Kidney epithelial cell (primary cell): ENCODE data around the gene GAB3. TPM values are rescaled to one million over a fixed set of nuclear protein-coding genes. Genes with fewer than 3 reads are reported as not detected.

Experiments
- DNase-seq: peaks from one replicate; pipeline ENCODE4 v3.0.0-alpha.2; 2010; ENCODE audit warnings: low read depth
- H3K27me3 ChIP-seq: 2 replicates; pipeline ENCODE4 v1.6.0; 2011; ENCODE audit warnings: low read length; ENCODE audit not compliant: control insufficient read depth, insufficient read depth
- H3K36me3 ChIP-seq: 2 replicates; pipeline ENCODE4 v1.5.1; 2011; ENCODE audit warnings: low read length; ENCODE audit not compliant: control insufficient read depth, insufficient read depth
- H3K4me3 ChIP-seq: 2 replicates; pipeline ENCODE4 v1.5.1; 2011; ENCODE audit warnings: low read depth, mild to moderate bottlenecking, control low read depth, low read length
- total RNA-seq: library from RNA; depleted of rRNA; stranded (reverse); fragments of >200 nt; gene quantifications from 2 replicates; pipeline ENCODE4 v1.2.3, GENCODE V29; 2015
- TF ChIP-seq, protein P1 (sequence below): IDR thresholded peaks from 2 replicates; pipeline ENCODE4 v1.5.1; 2011; ENCODE audit warnings: mild to moderate bottlenecking, moderate library complexity, low read length, control low read depth, inconsistent platforms; ENCODE audit not compliant: insufficient read depth, poor library complexity, severe bottlenecking

Gene GAB3
- total RNA-seq, 1 donor from 2014 or later, result 0.42 TPM

DNA sequence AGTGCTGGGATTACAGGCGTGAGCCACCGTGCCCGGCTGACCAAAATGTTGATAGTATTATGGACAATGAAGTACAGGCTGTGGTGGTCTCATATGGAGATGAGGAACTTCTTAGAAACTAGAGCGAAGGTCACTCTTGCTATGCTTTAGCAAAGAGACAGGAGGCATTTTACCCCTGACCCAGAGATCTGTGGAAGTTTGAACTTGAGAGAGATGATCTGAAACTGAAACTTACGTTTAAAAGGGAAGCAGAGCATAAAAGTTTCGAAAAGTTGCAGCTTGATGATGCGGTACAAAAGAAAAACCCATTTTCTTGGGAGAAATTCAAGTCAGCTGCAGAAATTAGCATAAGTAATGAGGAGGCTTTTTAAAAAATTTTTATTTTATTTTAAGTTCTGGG, 89.0 kb downstream of the GAB3 start:
- no peak for DNase-seq
- TF ChIP-seq, protein P1, sequence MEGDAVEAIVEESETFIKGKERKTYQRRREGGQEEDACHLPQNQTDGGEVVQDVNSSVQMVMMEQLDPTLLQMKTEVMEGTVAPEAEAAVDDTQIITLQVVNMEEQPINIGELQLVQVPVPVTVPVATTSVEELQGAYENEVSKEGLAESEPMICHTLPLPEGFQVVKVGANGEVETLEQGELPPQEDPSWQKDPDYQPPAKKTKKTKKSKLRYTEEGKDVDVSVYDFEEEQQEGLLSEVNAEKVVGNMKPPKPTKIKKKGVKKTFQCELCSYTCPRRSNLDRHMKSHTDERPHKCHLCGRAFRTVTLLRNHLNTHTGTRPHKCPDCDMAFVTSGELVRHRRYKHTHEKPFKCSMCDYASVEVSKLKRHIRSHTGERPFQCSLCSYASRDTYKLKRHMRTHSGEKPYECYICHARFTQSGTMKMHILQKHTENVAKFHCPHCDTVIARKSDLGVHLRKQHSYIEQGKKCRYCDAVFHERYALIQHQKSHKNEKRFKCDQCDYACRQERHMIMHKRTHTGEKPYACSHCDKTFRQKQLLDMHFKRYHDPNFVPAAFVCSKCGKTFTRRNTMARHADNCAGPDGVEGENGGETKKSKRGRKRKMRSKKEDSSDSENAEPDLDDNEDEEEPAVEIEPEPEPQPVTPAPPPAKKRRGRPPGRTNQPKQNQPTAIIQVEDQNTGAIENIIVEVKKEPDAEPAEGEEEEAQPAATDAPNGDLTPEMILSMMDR, result no peak
- H3K27me3 ChIP-seq, result no peaks in the 10 kb centered on the region
- H3K36me3 ChIP-seq, result no peaks in the 10 kb centered on the region
- H3K4me3 ChIP-seq, result no peak overlapping the region

DNA sequence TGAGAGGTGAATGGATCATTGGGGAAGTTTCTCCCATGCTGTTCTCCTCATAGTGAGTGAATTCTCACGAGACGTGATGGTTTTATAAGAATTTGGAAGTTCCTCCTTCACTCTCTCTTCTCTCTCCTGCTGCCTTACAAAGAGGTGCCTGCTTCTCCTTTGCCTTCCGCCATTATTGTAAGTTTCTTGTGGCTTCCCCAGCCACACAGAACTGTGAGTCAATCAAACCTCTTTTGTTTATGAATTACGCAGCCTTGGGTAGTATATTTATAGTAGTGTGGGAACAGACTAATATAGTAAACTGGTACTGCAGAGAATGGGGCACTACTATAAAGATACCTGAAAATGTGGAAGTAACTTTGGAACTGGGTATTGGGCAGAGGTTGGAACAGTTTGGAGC, 89.7 kb downstream of the GAB3 start:
- no peak overlapping the region for H3K4me3 ChIP-seq
- no peaks in the 10 kb centered on the region for H3K36me3 ChIP-seq
- TF ChIP-seq, protein P1, result no peak
- no peak for DNase-seq
- H3K27me3 ChIP-seq, result no peaks in the 10 kb centered on the region

DNA sequence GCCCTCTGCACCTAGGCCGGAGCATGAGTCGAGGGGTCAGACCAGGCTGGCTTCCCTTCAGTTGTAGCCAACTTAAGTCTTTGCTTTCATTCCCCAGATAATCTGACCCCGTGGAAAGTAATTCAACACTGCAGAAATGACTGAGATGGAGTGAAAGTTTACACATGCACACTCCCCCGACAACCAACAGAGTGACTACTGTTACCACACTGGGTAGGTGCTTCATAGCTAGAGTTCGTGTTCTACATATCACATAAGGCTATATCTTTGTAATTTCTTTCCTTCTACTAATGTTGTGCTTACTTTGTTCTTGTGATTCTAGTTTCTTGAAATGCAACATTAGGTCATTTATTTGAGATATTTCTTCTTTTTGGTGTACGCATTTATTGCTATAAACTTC, 90.3 kb downstream of the GAB3 start:
- Histone ChIP-seq H3K4me3 (no peak overlapping the region), H3K27me3 (no peaks in the 10 kb centered on the region), H3K36me3 (no peaks in the 10 kb centered on the region)
- no peak for DNase-seq
- TF ChIP-seq, protein P1, result no peak

DNA sequence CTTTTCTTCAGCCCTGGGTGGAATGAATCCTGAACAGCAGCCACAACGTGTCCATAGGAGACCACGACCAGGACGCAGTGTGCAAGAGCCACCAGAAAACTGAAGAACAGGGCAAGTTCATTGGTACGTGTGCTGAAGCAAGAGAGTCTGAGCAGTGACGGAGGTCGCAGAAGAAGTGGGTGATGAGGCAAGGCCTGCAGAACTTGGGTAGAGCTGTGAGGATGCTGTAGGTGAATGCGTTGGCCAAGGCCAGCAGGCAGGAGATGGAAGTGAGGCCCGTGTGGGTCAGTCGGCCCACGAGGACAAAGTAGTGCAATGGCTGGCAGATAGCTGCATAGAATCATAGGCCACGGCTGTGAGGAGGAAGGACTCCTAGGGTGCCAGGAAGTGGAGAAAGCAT, 91.9 kb downstream of the GAB3 start:
- Histone ChIP-seq H3K27me3 (no peaks in the 10 kb centered on the region), H3K4me3 (no peak overlapping the region), H3K36me3 (no peaks in the 10 kb centered on the region)
- TF ChIP-seq, protein P1, result no peak
- no peak for DNase-seq

DNA sequence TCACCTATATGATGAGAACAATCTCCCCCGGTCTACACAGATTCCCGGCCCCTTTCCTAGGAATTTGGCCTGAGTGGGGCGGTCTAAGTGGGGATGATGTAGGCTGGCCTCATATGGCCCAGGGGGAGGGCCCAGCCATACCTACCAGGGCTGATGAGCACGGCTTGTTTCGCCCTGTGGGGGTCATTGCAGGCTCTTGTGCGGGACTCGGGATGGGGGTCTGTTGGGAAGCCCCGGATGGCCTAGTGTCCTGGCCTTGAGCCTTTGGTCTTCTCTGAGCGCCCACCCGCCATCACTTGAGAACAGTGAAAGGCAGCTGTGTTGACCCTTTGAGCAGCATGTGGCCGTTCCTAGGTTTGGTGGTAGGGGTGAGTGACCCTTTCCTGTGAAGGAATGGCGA, 92.7 kb downstream of the GAB3 start:
- DNase-seq, result no peak
- H3K36me3 ChIP-seq, result no peaks in the 10 kb centered on the region
- H3K4me3 ChIP-seq, result no peak overlapping the region
- H3K27me3 ChIP-seq, result no peaks in the 10 kb centered on the region
- TF ChIP-seq, protein P1, result no peak

DNA sequence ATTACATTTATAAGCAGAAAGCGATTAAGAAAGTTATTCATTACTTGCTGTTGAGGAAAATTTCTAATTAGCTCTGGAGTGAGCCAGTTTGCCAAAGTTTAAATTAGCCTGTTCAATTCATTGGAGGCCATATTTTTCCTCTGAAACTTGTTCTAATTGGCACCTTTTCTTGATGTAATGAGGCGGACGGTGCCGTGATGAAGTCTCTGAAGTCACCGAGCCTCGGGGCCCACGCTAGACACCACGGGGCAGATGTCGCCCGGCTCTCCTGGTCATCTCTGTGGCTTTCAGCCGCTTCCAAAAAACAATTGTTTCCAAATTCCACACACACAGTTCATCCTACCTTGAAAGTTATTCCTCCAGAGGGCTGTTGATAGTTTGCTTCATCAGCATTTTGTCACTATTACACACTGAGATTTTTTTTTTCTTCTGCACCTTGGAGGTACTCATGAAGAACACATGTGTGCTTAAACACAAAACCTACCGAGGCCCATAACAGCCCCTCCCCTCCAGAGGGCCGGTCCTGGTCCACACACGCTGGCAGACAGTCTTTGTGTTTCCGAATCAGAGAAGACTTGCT, 93.6 kb downstream of the GAB3 start:
- DNase-seq, result no peak
- no peak overlapping the region for H3K4me3 ChIP-seq
- no peaks in the 10 kb centered on the region for H3K27me3 ChIP-seq
- TF ChIP-seq, protein P1, result no peak
- H3K36me3 ChIP-seq, result no peaks in the 10 kb centered on the region
